HEK293T (cell line): ENCODE measurements around the gene ZNF74.

Experiments used
- CTCF ChIA-PET: fragments of 350-600 bp; formaldehyde crosslinking; extraction: SDS; loops from one replicate; lab custom pipeline; 2021; ENCODE audit warnings: antibody characterized with exemption, inconsistent platforms; lab: Yijun Ruan, JAX
- POLR2A ChIA-PET: fragments of 350-600 bp; formaldehyde crosslinking; extraction: SDS; loops from one replicate; lab custom pipeline; 2020; ENCODE audit warnings: antibody characterized with exemption, inconsistent platforms; lab: Yijun Ruan, JAX
- DNase-seq: peaks from one replicate; pipeline ENCODE4 v3.0.0; 2012; ENCODE audit warnings: mixed read lengths; ENCODE audit errors: extremely low spot score
- ARNT ChIP-seq: fragments of 450-650 bp; IDR thresholded peaks from 2 replicates; pipeline ENCODE4 v1.6.1; 2017; ENCODE audit warnings: mild to moderate bottlenecking
- BHLHE40 ChIP-seq: fragments of 450-650 bp; IDR thresholded peaks from 2 replicates; pipeline ENCODE4 v1.6.1; 2016; ENCODE audit warnings: mild to moderate bottlenecking, moderate library complexity, borderline replicate concordance
- CTBP1 ChIP-seq: fragments of 450-650 bp; IDR thresholded peaks from 2 replicates; pipeline ENCODE4 v1.6.1; 2016; ENCODE audit warnings: borderline replicate concordance
- ELF4 ChIP-seq: fragments of 450-650 bp; IDR thresholded peaks from 2 replicates; pipeline ENCODE4 v1.6.1; 2017; ENCODE audit warnings: antibody characterized with exemption
- FOXA1 ChIP-seq: fragments of 450-650 bp; IDR thresholded peaks from 2 replicates; pipeline ENCODE4 v1.6.1; 2016; ENCODE audit warnings: mild to moderate bottlenecking
- FOXK2 ChIP-seq: fragments of 450-650 bp; IDR thresholded peaks from 2 replicates; pipeline ENCODE4 v1.6.1; 2016; ENCODE audit warnings: mild to moderate bottlenecking
- FOXM1 ChIP-seq: fragments of 450-650 bp; IDR thresholded peaks from 2 replicates; pipeline ENCODE4 v1.6.1; 2017; ENCODE audit warnings: mild to moderate bottlenecking, borderline replicate concordance
- HDGF ChIP-seq: fragments of 450-650 bp; IDR thresholded peaks from 2 replicates; pipeline ENCODE4 v1.6.1; 2017; ENCODE audit warnings: antibody characterized with exemption, borderline replicate concordance
- L3MBTL2 ChIP-seq: fragments of 450-650 bp; conservative IDR thresholded peaks from 2 replicates; pipeline ENCODE4 v1.6.1; 2016; ENCODE audit warnings: mild to moderate bottlenecking
- LEF1 ChIP-seq: fragments of 450-650 bp; IDR thresholded peaks from 2 replicates; pipeline ENCODE4 v1.6.1; 2017; ENCODE audit warnings: mild to moderate bottlenecking, borderline replicate concordance
- NFRKB ChIP-seq: fragments of 450-650 bp; IDR thresholded peaks from 2 replicates; pipeline ENCODE4 v1.6.1; 2016; ENCODE audit warnings: mild to moderate bottlenecking, moderate library complexity
- SP1 ChIP-seq: fragments of 450-650 bp; IDR thresholded peaks from 2 replicates; pipeline ENCODE4 v1.6.1; 2017
- SUZ12 ChIP-seq: fragments of 450-650 bp; IDR thresholded peaks from 2 replicates; pipeline ENCODE4 v1.6.1; 2016; ENCODE audit warnings: mild to moderate bottlenecking
- TARDBP ChIP-seq: fragments of 450-650 bp; IDR thresholded peaks from 2 replicates; pipeline ENCODE4 v1.6.1; 2016
- ZNF384 ChIP-seq: fragments of 450-650 bp; IDR thresholded peaks from 2 replicates; pipeline ENCODE4 v1.6.1; 2016
- TF ChIP-seq, protein P1 (sequence below): fragments of 450-650 bp; IDR thresholded peaks from 2 replicates; pipeline ENCODE4 v1.6.1; 2016

Gene ZNF74

DNA sequence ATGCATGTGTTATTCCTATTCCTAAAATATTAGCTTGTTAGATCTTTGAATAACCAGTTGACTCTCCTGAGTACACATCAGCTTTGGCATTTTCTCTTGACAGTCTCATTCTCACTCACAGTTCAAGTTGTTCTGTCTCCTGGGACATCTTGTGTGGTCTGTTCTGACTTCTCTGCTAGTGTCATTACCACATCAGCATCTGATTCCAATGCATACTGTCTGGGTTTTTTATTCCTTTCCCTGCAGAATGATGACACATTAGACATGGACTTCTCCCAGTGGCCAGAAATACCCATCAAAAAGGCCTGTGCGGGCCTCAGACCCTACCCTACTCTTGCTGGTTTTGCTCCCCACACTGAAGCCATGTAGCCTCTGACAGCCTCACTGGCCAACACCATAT, 2.7 kb downstream of the ZNF74 start:
- ChIA-PET POLR2A (interaction anchor here (0.6 kb wide), 1 partner anchor 14 kb away, joined by 3 read pairs; no protein-coding TSS in a partner anchor), CTCF (no interaction called here)

DNA sequence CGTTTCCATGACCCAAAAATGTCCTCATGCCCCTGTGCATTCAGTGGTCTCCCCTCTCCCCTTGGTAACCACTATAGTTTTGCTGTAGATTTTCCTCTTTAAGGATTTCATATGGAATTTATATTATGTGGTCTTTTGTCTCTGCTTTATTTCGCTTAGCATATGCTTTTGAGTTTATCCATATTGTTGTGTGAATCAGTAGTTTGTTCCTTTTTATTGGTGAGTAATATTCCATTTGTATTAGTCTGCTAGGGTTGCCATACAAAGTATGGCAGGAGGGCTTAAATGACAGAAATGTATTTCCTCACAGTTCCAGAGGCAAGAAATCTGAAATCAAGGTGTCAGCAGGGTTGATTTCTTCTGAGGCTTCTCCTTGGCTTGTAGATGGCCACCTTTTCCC, 3.5 kb downstream of the ZNF74 start:
- TF ChIP-seq CTBP1, result no peak
- TF ChIP-seq TARDBP, result no peak
- no peak for TF ChIP-seq LEF1
- TF ChIP-seq FOXM1, result no peak
- TF ChIP-seq ARNT, result no peak
- no peak for TF ChIP-seq NFRKB
- DNase-seq, result no peak
- CTCF ChIA-PET, result no interaction called here
- POLR2A ChIA-PET, result no interaction called here

More for the DNA sequence above, 2.7 kb downstream of the ZNF74 start:
- no peak for TF ChIP-seq ELF4
- TF ChIP-seq ZNF384, result no peak
- no peak for TF ChIP-seq HDGF
- TF ChIP-seq BHLHE40, result no peak
- no peak for TF ChIP-seq SP1
- TF ChIP-seq LEF1, result no peak
- TF ChIP-seq CTBP1, result no peak
- TF ChIP-seq ARNT, result no peak
- TF ChIP-seq, protein P1, sequence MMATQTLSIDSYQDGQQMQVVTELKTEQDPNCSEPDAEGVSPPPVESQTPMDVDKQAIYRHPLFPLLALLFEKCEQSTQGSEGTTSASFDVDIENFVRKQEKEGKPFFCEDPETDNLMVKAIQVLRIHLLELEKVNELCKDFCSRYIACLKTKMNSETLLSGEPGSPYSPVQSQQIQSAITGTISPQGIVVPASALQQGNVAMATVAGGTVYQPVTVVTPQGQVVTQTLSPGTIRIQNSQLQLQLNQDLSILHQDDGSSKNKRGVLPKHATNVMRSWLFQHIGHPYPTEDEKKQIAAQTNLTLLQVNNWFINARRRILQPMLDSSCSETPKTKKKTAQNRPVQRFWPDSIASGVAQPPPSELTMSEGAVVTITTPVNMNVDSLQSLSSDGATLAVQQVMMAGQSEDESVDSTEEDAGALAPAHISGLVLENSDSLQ, result no peak
- no peak for TF ChIP-seq FOXM1
- no peak for TF ChIP-seq SUZ12
- TF ChIP-seq FOXK2, result no peak
- no peak for TF ChIP-seq FOXA1
- no peak for TF ChIP-seq L3MBTL2
- DNase-seq, result no peak

DNA sequence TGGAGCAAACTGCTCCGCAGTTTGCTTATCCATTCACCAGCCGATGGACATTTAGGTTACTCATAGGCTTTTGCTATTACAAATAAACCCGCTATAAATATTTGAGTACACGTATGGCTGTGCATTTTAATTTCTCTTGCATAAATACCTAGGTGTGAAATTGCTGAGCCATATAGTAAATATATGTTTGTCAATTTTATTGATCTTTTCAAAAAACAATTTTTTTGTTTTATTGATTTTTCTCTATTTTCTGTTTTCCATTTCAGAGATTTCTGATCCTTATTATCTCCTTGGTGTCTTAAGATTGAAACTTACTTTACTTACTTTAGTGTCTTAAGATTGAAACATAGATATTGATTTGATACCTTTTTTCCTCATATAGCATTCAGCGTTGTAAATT, 4.5 kb downstream of the ZNF74 start:
- ChIA-PET POLR2A (interaction anchor here (1.1 kb wide), 1 partner anchor 79 kb away, joined by 3 read pairs; the partner anchor contains the start of gene DGCR6L), CTCF (interaction anchor here (0.6 kb wide), 1 partner anchor 260 kb away, joined by 3 read pairs; no protein-coding TSS in a partner anchor)
- DNase-seq, result no peak
- TF ChIP-seq FOXK2 (no peak), TARDBP (no peak), ZNF384 (no peak), SUZ12 (no peak), SP1 (no peak), ARNT (no peak), L3MBTL2 (no peak), LEF1 (no peak), NFRKB (no peak), CTBP1 (no peak), FOXA1 (no peak), BHLHE40 (no peak), ELF4 (no peak), HDGF (no peak), FOXM1 (no peak)

DNA sequence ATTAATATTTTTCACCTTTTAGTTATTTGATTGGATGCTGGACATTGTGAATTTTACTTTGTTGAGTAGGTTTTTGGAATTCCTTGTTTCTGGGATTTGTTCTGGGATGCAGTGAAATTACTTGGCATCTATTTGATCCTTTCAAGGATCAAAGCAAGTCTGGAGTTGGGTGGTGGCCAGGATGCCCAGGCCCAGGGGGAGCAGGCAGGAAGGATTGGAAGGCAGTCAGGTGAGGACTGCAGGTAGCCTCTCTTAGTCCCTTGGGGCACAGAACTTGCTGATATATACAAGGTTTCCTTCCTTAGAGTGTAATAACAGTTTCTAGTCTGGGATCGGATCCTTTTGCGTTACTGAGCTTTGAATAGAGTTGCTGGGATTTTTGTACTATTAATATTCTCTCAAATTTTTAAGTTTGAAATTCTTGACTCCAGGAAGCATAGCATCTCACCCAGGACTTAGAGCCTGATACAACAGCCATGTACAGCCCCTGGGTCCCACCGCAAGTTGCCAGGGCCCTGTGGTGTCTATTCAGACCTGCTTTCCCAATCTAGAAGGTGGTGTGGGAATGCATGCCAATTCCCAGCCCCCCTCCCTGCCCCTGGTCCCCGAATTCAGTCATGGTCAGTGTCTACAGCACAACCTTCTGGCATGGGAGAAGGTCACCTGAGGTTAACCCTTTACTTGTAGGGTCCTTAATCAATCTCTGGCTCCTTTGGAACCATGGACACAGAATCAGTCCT, 6.1 kb downstream of the ZNF74 start:
- TF ChIP-seq ZNF384, result no peak
- TF ChIP-seq LEF1, result no peak
- TF ChIP-seq TARDBP, result no peak
- no peak for TF ChIP-seq NFRKB
- TF ChIP-seq HDGF, result no peak
- TF ChIP-seq ARNT, result no peak
- TF ChIP-seq, protein P1, result no peak
- no peak for TF ChIP-seq L3MBTL2
- TF ChIP-seq BHLHE40, result no peak
- TF ChIP-seq FOXA1, result no peak
- TF ChIP-seq SP1, result no peak
- no peak for TF ChIP-seq SUZ12
- DNase-seq, result no peak
- CTCF ChIA-PET, result interaction anchor here (1.0 kb wide), 1 partner anchor 10 kb away, joined by 4 read pairs; no protein-coding TSS in a partner anchor
- POLR2A ChIA-PET, result no interaction called here

DNA sequence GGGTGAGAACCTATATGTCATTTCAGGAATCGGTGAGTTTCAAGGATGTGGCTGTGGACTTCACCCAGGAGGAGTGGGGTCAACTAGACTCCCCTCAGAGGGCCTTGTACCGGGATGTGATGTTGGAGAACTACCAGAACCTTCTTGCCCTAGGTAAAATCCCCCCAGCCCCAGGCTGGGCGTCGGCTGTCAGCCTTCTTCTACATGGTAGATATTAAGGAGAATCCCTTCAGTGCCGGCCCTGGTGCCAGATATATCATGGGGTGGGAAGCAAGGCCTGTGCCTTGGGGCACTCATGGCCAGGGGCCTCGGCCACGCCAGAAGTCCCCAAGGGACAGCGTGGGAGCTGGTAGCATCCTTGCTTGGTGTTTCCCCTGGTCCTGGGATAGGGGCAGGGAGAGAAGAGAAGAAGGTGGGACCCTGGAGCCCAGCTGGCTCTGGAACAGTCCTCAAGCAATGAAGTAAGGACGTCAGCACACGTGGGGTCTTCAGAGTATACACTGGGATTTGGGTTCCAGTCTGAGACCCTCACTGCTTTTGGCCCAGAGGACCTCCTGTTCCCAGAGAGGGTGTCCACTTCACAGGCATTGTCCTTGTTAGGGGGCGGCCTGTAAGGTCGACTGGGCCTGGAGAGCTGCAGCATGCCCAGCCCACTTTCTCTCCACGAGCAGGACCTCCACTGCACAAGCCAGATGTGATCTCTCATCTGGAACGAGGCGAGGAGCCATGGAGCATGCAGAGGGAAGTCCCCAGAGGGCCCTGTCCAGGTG, 6.8 kb downstream of the ZNF74 start:
- POLR2A ChIA-PET, result no interaction called here
- TF ChIP-seq BHLHE40 (no peak), TARDBP (no peak), NFRKB (no peak), L3MBTL2 (no peak), SUZ12 (no peak), ELF4 (no peak)
- TF ChIP-seq, protein P1, result no peak
- CTCF ChIA-PET, result no interaction called here
- DNase-seq, result no peak
